CD4-positive, alpha-beta T cell treated with Interleukin-6 at 100 ng/mL for 8 hours (primary cell): ENCODE results near the gene TDRKH.

Experiments
- DNase-seq: peaks from one replicate; pipeline ENCODE4 v3.0.0-alpha.2; 2020; ENCODE audit warnings: mixed read lengths, low spot score

TDRKH gene

GRCh38 chr1:151823175-151823574, 32.9 kb upstream of the TDRKH start:
- no peak for DNase-seq

GRCh38 chr1:151822404-151822803, 32.1 kb upstream of the TDRKH start:
- no peak for DNase-seq

- no peak for DNase-seq
Measured at GRCh38 chr1:151820940-151821339, 30.6 kb upstream of the TDRKH start.

GRCh38 chr1:151819976-151820623, 29.8 kb upstream of the TDRKH start:
- DNase-seq = no peak

GRCh38 chr1:151819227-151819835, 29.0 kb upstream of the TDRKH start:
- no peak for DNase-seq

GRCh38 chr1:151817353-151817730, 27.0 kb upstream of the TDRKH start:
- DNase-seq = no peak

GRCh38 chr1:151816548-151817352, 26.4 kb upstream of the TDRKH start:
- no peak for DNase-seq

- DNase-seq = peak; percentile 73
Measured at GRCh38 chr1:151815716-151816327, 25.5 kb upstream of the TDRKH start.

- DNase-seq = no peak
Measured at GRCh38 chr1:151814971-151815545, 24.8 kb upstream of the TDRKH start.

- no peak for DNase-seq
Measured at GRCh38 chr1:151814426-151814825, 24.1 kb upstream of the TDRKH start.

GRCh38 chr1:151813271-151813977, 23.1 kb upstream of the TDRKH start:
- DNase-seq = no peak

- DNase-seq = no peak
Measured at GRCh38 chr1:151811181-151811580, 20.9 kb upstream of the TDRKH start.

GRCh38 chr1:151809985-151810556, 19.8 kb upstream of the TDRKH start:
- no peak for DNase-seq

GRCh38 chr1:151809290-151809984, 19.1 kb upstream of the TDRKH start:
- no peak for DNase-seq

- no peak for DNase-seq
Measured at GRCh38 chr1:151807766-151808165, 17.5 kb upstream of the TDRKH start.

GRCh38 chr1:151807131-151807530, 16.8 kb upstream of the TDRKH start:
- no peak for DNase-seq

- DNase-seq = no peak
Measured at GRCh38 chr1:151806170-151806569, 15.9 kb upstream of the TDRKH start.

- DNase-seq = no peak
Measured at GRCh38 chr1:151805066-151805820, 14.9 kb upstream of the TDRKH start, which contains the start of gene LINGO4. Gene LINGO4, minus strand, starts transcription at chr1:151805419. Its CDS starts 2,715 bp downstream, at chr1:151802704.

- no peak for DNase-seq
Measured at GRCh38 chr1:151803915-151804314, 13.6 kb upstream of the TDRKH start.

- no peak for DNase-seq
Measured at GRCh38 chr1:151803164-151803563, 12.9 kb upstream of the TDRKH start.
